ENCODE measurements around the gene CFAP74.

Gene CFAP74

DNA sequence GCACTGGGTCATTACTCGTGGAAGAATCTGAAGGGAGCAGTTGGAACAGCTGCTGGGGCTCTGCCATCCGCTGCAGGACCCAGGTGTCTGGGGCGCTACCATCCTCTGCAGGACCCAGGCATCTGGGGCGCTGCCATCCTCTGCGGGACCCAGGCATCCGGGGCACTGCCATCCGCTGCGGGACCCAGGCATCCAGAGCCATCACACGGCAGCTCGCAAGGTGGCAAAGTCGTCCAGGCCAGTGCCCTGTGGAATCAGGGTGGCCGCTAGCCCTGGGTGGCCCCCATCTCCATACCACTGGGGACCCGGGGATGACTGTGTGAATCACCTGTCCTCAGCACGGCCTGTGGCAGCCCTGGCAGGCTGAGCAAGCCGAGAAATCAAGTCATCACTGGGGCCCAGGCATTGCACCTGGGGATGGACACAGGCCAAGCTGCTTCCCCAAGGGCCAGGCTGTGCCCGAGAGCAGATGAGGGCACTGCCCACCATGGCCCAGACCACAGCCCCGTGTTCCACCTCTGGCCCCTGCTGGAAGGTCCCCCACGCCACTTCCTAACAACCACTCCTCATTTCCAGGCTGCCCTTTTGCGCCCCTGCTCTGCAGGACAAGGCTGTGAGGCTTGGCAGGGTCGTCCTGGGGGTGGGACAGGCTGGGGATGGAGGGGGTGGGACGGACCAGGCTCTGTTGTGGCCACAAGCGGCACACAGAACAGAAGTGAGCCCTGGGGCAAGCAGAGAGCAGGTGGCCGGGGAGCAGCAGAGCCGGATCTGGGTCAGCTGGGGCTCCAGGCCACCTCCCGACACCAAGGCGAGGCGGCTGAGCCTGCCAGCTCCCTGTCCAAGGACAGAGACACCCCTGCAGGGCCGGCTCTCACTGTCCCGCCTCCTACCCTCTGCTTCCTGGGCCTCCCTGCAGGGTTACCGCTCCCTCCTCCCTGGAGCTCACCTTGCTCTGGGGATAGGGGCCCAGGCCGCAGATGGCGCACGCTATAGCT, 28.3 kb upstream of the CFAP74 start:
- TF ChIP-seq, protein P1, sequence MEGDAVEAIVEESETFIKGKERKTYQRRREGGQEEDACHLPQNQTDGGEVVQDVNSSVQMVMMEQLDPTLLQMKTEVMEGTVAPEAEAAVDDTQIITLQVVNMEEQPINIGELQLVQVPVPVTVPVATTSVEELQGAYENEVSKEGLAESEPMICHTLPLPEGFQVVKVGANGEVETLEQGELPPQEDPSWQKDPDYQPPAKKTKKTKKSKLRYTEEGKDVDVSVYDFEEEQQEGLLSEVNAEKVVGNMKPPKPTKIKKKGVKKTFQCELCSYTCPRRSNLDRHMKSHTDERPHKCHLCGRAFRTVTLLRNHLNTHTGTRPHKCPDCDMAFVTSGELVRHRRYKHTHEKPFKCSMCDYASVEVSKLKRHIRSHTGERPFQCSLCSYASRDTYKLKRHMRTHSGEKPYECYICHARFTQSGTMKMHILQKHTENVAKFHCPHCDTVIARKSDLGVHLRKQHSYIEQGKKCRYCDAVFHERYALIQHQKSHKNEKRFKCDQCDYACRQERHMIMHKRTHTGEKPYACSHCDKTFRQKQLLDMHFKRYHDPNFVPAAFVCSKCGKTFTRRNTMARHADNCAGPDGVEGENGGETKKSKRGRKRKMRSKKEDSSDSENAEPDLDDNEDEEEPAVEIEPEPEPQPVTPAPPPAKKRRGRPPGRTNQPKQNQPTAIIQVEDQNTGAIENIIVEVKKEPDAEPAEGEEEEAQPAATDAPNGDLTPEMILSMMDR (IDR thresholded peaks at IDR 0.05; ENCODE audit: borderline replicate concordance, insufficient read depth, low read depth, low read length), result no peak
- no peak overlapping the region for H3K4me3 ChIP-seq (ENCODE audit: low read depth, low read length)

DNA sequence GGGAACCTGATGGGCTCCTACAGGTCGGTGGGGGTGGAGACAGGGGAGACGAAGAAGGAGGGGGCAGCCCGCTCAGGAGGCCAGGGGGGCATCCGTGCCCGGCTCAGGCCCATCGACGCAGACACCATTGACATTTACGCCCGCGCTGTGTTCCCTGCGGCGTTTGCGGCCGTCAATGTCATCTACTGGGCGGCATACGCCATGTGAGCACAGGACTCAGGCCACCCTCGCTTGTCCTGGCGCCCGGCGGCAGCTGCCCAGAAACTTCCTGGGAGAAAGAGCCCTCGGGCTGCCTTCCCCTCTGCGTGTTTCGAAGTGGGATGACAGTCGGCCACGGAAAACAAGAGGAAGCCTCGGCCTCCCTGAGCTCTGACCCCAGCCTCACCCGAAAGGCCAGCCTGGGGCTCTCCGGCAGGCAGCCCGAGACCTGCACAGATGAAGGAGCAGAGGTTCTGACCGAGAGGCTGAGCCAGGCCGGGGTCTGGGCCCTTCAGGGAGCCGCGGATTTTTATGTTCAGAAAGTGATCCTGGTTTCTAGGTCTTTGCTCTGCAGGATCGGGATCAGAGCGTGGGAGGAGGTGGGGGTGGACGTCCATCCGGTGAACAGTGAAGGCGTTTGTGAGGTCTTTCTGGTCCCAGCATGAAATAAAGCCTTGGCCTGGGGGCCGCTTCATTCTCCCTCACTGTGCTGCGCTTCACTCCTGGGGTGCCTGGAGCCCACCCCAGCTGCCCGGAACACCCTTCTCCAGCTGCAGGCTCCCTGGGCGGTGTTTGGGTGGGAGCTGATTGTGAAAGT, 26.7 kb upstream of the CFAP74 start:
- no peak overlapping the region for H3K4me3 ChIP-seq (ENCODE audit: low read depth, low read length)
- TF ChIP-seq, protein P1 (IDR thresholded peaks at IDR 0.05; ENCODE audit: borderline replicate concordance, insufficient read depth, low read depth, low read length), result no peak

GRCh38 chr1:2029561-2029960, 26.0 kb upstream of the CFAP74 start:
- H3K4me3 ChIP-seq (ENCODE audit: low read depth, low read length), result no peak overlapping the region
- TF ChIP-seq, protein P1 (IDR thresholded peaks at IDR 0.05; ENCODE audit: borderline replicate concordance, insufficient read depth, low read depth, low read length), result no peak

- TF ChIP-seq, protein P1 (IDR thresholded peaks at IDR 0.05; ENCODE audit: borderline replicate concordance, insufficient read depth, low read depth, low read length), result no peak
- no peak overlapping the region for H3K4me3 ChIP-seq (ENCODE audit: low read depth, low read length)
These were observed 25.4 kb upstream of the CFAP74 start for GRCh38 chr1:2028870-2029560.

DNA sequence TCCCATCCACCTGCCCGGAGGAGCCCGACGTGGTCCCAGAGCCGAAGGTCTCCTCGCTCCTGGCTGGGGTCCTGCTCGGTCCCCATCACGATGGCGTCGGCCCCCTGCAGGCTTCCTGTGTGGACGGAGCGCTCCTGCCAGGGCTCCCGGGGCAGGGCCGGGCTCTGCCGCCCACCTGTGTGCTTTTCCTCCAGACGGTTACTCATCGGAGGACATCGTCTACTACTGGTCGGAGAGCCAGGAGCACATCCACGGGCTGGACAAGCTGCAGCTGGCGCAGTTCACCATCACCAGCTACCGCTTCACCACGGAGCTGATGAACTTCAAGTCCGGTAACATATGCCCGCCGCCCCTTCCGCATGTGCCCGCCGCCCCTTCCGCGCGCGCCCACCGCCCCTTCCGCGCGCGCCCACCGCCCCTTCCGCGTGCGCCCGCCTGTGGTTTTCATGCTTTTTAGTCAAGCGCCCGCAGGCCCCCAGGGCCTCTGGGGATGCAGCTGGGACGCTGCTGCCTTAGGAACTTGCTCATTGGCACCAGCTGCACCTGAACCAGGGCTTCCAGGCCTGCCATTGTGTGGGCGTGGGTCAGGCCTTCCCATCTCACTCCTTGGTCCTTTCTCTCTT, 24.5 kb upstream of the CFAP74 start:
- TF ChIP-seq, protein P1 (IDR thresholded peaks at IDR 0.05; ENCODE audit: borderline replicate concordance, insufficient read depth, low read depth, low read length), result no peak
- H3K4me3 ChIP-seq (ENCODE audit: low read depth, low read length), result no peak overlapping the region

- TF ChIP-seq, protein P1 (IDR thresholded peaks at IDR 0.05; ENCODE audit: borderline replicate concordance, insufficient read depth, low read depth, low read length), result no peak
These were observed 21.9 kb upstream of the CFAP74 start for GRCh38 chr1:2025491-2025981.

More at GRCh38 chr1:2025491-2025981, 21.9 kb upstream of the CFAP74 start:
- no peak overlapping the region for H3K4me3 ChIP-seq (ENCODE audit: low read depth, low read length)
